Measurements from ENCODE around the gene RERE. TPM values are rescaled to one million over a fixed set of nuclear protein-coding genes. Genes with fewer than 3 reads are reported as not detected.
A peak's percentile ranks its signal among the peaks of the same experiment; 100 is the strongest.
"Not testable (repeated sequence)": the region's sequence is repeated elsewhere in the genome, so short reads cannot be mapped to it uniquely, and the experiment has no call there.

Gene RERE
- total RNA-seq, 1 experiment from 2014 or later = 40.6 TPM

- H3K79me2 ChIP-seq (ENCODE audit: insufficient read depth, low read length); BruUV-seq (replicated peaks); POLR2A ChIA-PET; H2AFZ ChIP-seq (ENCODE audit: low read depth, low read length, poor library complexity, severe bottlenecking); DNase-seq (ENCODE audit: low read depth, low spot score); CTCF ChIA-PET; H4K20me1 ChIP-seq (ENCODE audit: insufficient read depth); ATAC-seq; RAD21 ChIA-PET (ENCODE audit: low non-redundant PET in 1 of 2, low total read pairs in 2 of 2, uncharacterized antibody in 2 of 2, unreplicated experiment in 2 of 2); H3K36me3 ChIP-seq (ENCODE audit: control insufficient read depth in 1 of 2, insufficient read depth in 2 of 2, low read length in 2 of 2); intact Hi-C loops (cut with micrococcal nuclease); H3K4me3 ChIP-seq (replicated peaks in 1 of 2; ENCODE audit: low read depth in 1 of 2, low read length in 2 of 2); H3K27me3 ChIP-seq (ENCODE audit: insufficient read depth, low read length); H3K4me2 ChIP-seq (ENCODE audit: low read length); H3K27ac ChIP-seq (ENCODE audit: low read depth, low read length); H3K9me2 ChIP-seq (ENCODE audit: insufficient read depth); H3K4me1 ChIP-seq (ENCODE audit: control insufficient read depth in 1 of 2, insufficient read depth in 2 of 2, low read length in 2 of 2); H3K9ac ChIP-seq (ENCODE audit: low read length); H3K9me3 ChIP-seq (ENCODE audit: control insufficient read depth in 1 of 2, insufficient read depth in 1 of 2, low read depth in 1 of 2, low read length in 2 of 2): not testable (repeated sequence)
Measured at GRCh38 chr1:8619419-8619818, 198.0 kb downstream of the RERE start.

GRCh38 chr1:8616791-8617190 lies 200.6 kb downstream of the RERE start:
- H3K4me3 ChIP-seq (replicated peaks in 1 of 2; ENCODE audit: low read depth in 1 of 2, low read length in 2 of 2); ATAC-seq; H3K4me1 ChIP-seq (ENCODE audit: control insufficient read depth in 1 of 2, insufficient read depth in 2 of 2, low read length in 2 of 2); H3K79me2 ChIP-seq (ENCODE audit: insufficient read depth, low read length); RAD21 ChIA-PET (ENCODE audit: low non-redundant PET in 1 of 2, low total read pairs in 2 of 2, uncharacterized antibody in 2 of 2, unreplicated experiment in 2 of 2); H3K9me3 ChIP-seq (ENCODE audit: control insufficient read depth in 1 of 2, insufficient read depth in 1 of 2, low read depth in 1 of 2, low read length in 2 of 2); H3K4me2 ChIP-seq (ENCODE audit: low read length); H3K36me3 ChIP-seq (ENCODE audit: control insufficient read depth in 1 of 2, insufficient read depth in 2 of 2, low read length in 2 of 2); intact Hi-C loops (cut with micrococcal nuclease); BruUV-seq (replicated peaks); H3K27me3 ChIP-seq (ENCODE audit: insufficient read depth, low read length); H3K27ac ChIP-seq (ENCODE audit: low read depth, low read length); POLR2A ChIA-PET; H4K20me1 ChIP-seq (ENCODE audit: insufficient read depth); H2AFZ ChIP-seq (ENCODE audit: low read depth, low read length, poor library complexity, severe bottlenecking); H3K9me2 ChIP-seq (ENCODE audit: insufficient read depth); H3K9ac ChIP-seq (ENCODE audit: low read length); DNase-seq (ENCODE audit: low read depth, low spot score): not testable (repeated sequence)
- TF ChIP-seq CTCF (IDR thresholded peaks at IDR 0.05 in 2 of 3, conservative IDR thresholded peaks at IDR 0.05 in 1 of 3; ENCODE audit: borderline replicate concordance in 1 of 3, insufficient read depth in 1 of 3, low read depth in 2 of 3, low read length in 2 of 3) = peak in 2 of 3 experiments; percentile 10 to 11; a peak in 1 of 6 replicates
- CTCF ChIA-PET = interaction anchor here (0.8 kb wide), 1 partner anchor 55 kb away, joined by 3 read pairs; no protein-coding TSS in a partner anchor

GRCh38 chr1:8611634-8612515 lies 205.6 kb downstream of the RERE start:
- H3K27me3 ChIP-seq (ENCODE audit: insufficient read depth, low read length); H3K9me3 ChIP-seq (ENCODE audit: control insufficient read depth in 1 of 2, insufficient read depth in 1 of 2, low read depth in 1 of 2, low read length in 2 of 2); H3K36me3 ChIP-seq (ENCODE audit: control insufficient read depth in 1 of 2, insufficient read depth in 2 of 2, low read length in 2 of 2); H3K27ac ChIP-seq (ENCODE audit: low read depth, low read length); H3K79me2 ChIP-seq (ENCODE audit: insufficient read depth, low read length); intact Hi-C loops (cut with micrococcal nuclease); ATAC-seq; H3K4me3 ChIP-seq (replicated peaks in 1 of 2; ENCODE audit: low read depth in 1 of 2, low read length in 2 of 2); H2AFZ ChIP-seq (ENCODE audit: low read depth, low read length, poor library complexity, severe bottlenecking); CTCF ChIA-PET; DNase-seq (ENCODE audit: low read depth, low spot score); RAD21 ChIA-PET (ENCODE audit: low non-redundant PET in 1 of 2, low total read pairs in 2 of 2, uncharacterized antibody in 2 of 2, unreplicated experiment in 2 of 2); H4K20me1 ChIP-seq (ENCODE audit: insufficient read depth); H3K4me2 ChIP-seq (ENCODE audit: low read length); POLR2A ChIA-PET; H3K9ac ChIP-seq (ENCODE audit: low read length); H3K9me2 ChIP-seq (ENCODE audit: insufficient read depth); BruUV-seq (replicated peaks): not testable (repeated sequence)
- H3K4me1 ChIP-seq (ENCODE audit: control insufficient read depth in 1 of 2, insufficient read depth in 2 of 2, low read length in 2 of 2) = peaks cover 9 to 13% of the 10 kb centered on the region in 2 experiments; a peak in 2 of 4 replicates
